Osteocyte (in vitro differentiated cells): ENCODE results near the gene AKAP8. TPM values are rescaled to one million over a fixed set of nuclear protein-coding genes. Genes with fewer than 3 reads are reported as not detected.

Source experiments
- DNase-seq: peaks from one replicate; pipeline ENCODE4 v3.0.0; 2021; ENCODE audit warnings: mixed read lengths; ENCODE audit not compliant: unreplicated experiment; ENCODE audit errors: extremely low spot score
- H3K27ac Mint-ChIP-seq: one replicate; pipeline ENCODE4 v1.8.0; 2021; ENCODE audit warnings: mild to moderate bottlenecking, mixed read lengths; ENCODE audit not compliant: unreplicated experiment
- H3K27me3 Mint-ChIP-seq: one replicate; pipeline ENCODE4 v1.8.0; 2021; ENCODE audit warnings: mixed read lengths; ENCODE audit not compliant: unreplicated experiment
- H3K36me3 Mint-ChIP-seq: one replicate; pipeline ENCODE4 v1.8.0; 2021; ENCODE audit warnings: mixed read lengths; ENCODE audit not compliant: unreplicated experiment
- H3K4me1 Mint-ChIP-seq: one replicate; pipeline ENCODE4 v1.8.0; 2021; ENCODE audit warnings: mixed read lengths; ENCODE audit not compliant: unreplicated experiment
- H3K4me3 Mint-ChIP-seq: one replicate; pipeline ENCODE4 v1.8.0; 2021; ENCODE audit warnings: mild to moderate bottlenecking, moderate library complexity, mixed read lengths; ENCODE audit not compliant: unreplicated experiment
- H3K9me3 Mint-ChIP-seq: one replicate; pipeline ENCODE4 v1.8.0; 2021; ENCODE audit warnings: mixed read lengths; ENCODE audit not compliant: unreplicated experiment
- CTCF ChIP-seq: fragments of 200-600 bp; sonication (generic); IDR thresholded peaks from 2 replicates; pipeline ENCODE4 v1.5.0; 2021; ENCODE audit warnings: antibody characterized with exemption, mild to moderate bottlenecking, moderate library complexity
- total RNA-seq: library from RNA; stranded (reverse); gene quantifications from 2 replicates; pipeline ENCODE4 v1.2.1, GENCODE V29; 2021

The AKAP8 gene
- total RNA-seq, 1 donor from 2014 or later: 34.2 TPM

DNA sequence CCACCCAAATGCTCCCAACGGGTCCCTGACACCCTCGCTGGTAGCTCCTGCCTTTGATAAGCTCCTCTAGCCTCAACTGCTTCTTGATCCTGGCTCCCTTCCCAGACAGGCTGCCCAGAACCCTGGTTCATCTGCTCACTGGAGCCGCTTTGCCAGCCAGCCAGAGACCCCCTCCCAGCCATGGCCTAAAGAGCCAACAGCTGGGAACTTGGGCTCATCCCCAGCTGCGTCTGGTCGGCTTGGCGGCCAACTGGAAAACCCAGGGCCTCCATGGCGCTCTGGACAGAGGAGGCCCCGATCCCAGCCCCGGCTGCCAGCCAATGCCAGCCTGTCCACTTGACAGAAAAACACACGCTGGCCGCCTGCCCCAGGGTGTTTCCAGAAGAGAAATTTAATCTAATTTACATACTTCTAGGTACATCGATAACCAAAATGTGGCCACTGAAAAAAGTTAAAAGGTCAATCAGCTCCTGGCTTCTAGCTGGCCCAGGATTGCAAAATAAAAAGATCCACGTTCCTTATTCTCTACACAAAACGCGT is 42.2 kb upstream of the AKAP8 start:
- no peak for DNase-seq
- peaks cover 25% of the 10 kb centered on the region for H3K36me3 Mint-ChIP-seq
- TF ChIP-seq CTCF: no peak
- H3K4me3 Mint-ChIP-seq: no peak overlapping the region
- H3K27me3 Mint-ChIP-seq: no peaks in the 10 kb centered on the region
- H3K9me3 Mint-ChIP-seq: no peaks in the 10 kb centered on the region
- H3K4me1 Mint-ChIP-seq: peaks cover 21% of the 10 kb centered on the region
- no peak overlapping the region for H3K27ac Mint-ChIP-seq

GRCh38 chr19:15421136-15421695 is 41.6 kb upstream of the AKAP8 start:
- no peak for DNase-seq
- Mint-ChIP-seq H3K27ac (no peak overlapping the region), H3K27me3 (no peaks in the 10 kb centered on the region), H3K36me3 (peaks cover 21% of the 10 kb centered on the region), H3K9me3 (no peaks in the 10 kb centered on the region), H3K4me1 (peaks cover 27% of the 10 kb centered on the region), H3K4me3 (no peak overlapping the region)
- no peak for TF ChIP-seq CTCF

- H3K4me3 Mint-ChIP-seq: peak overlapping the region; percentile 98
These were observed 39.9 kb upstream of the AKAP8 start for GRCh38 chr19:15419413-15420025.

GRCh38 chr19:15418579-15419412 is 39.2 kb upstream of the AKAP8 start, which contains the start of gene AKAP8L:
AKAP8L (minus strand) TSS chr19:15418988; CDS start chr19:15418923, 65 bp downstream.
- peak; percentile 99 for DNase-seq
- Mint-ChIP-seq H3K36me3 (peaks cover 21% of the 10 kb centered on the region), H3K27me3 (no peaks in the 10 kb centered on the region), H3K4me1 (peaks cover 33% of the 10 kb centered on the region), H3K27ac (peak within 1 kb of the TSS; percentile 96), H3K9me3 (no peaks in the 10 kb centered on the region), H3K4me3 (peak within 1 kb of the TSS; percentile 98)
- TF ChIP-seq CTCF: peak; percentile 84

More at GRCh38 chr19:15419413-15420025, 39.9 kb upstream of the AKAP8 start:
- Mint-ChIP-seq H3K4me1 (peaks cover 33% of the 10 kb centered on the region), H3K36me3 (peaks cover 21% of the 10 kb centered on the region), H3K27me3 (no peaks in the 10 kb centered on the region), H3K27ac (peak overlapping the region; percentile 84), H3K9me3 (no peaks in the 10 kb centered on the region)
- no peak for DNase-seq
- TF ChIP-seq CTCF: peak; percentile 2

- TF ChIP-seq CTCF: no peak
These were observed 38.6 kb upstream of the AKAP8 start for GRCh38 chr19:15418231-15418578.

More at GRCh38 chr19:15418231-15418578, 38.6 kb upstream of the AKAP8 start:
- DNase-seq: no peak
- H3K4me1 Mint-ChIP-seq: peaks cover 38% of the 10 kb centered on the region
- H3K27me3 Mint-ChIP-seq: no peaks in the 10 kb centered on the region
- H3K9me3 Mint-ChIP-seq: no peaks in the 10 kb centered on the region
- H3K27ac Mint-ChIP-seq: peak overlapping the region; percentile 76
- H3K36me3 Mint-ChIP-seq: peaks cover 16% of the 10 kb centered on the region
- H3K4me3 Mint-ChIP-seq: peak overlapping the region; percentile 98
